Testis (tissue), 3 donors: ENCODE measurements around the gene KRT12. TPM values are rescaled to one million over a fixed set of nuclear protein-coding genes. Genes with fewer than 3 reads are reported as not detected.

Experiments used
- DNase-seq: peaks from one replicate; pipeline ENCODE4 v3.0.0-alpha.2; 2019
- H3K27ac ChIP-seq, 2 donors: fragments of 200-600 bp; sonication (generic); one replicate each; pipeline ENCODE4 v1.5.1; 2019
- H3K27me3 ChIP-seq: fragments of 200-600 bp; sonication (generic); one replicate; pipeline ENCODE4 v1.5.1; 2019
- H3K36me3 ChIP-seq: fragments of 200-600 bp; sonication (generic); one replicate; pipeline ENCODE4 v1.5.1; 2017; ENCODE audit warnings: low read depth; ENCODE audit errors: missing control alignments
- H3K4me1 ChIP-seq: fragments of 200-600 bp; sonication (generic); one replicate; pipeline ENCODE4 v1.5.1; 2019
- H3K4me3 ChIP-seq, 2 donors: fragments of 200-600 bp; sonication (generic); one replicate each; pipeline ENCODE4 v1.5.1; 2017 to 2019
- H3K9me3 ChIP-seq: fragments of 200-600 bp; sonication (generic); one replicate; pipeline ENCODE4 v1.5.1; 2017
- CTCF ChIP-seq, 3 experiments: fragments of 450-650 bp in 2 of 3; fragments of 200-600 bp in 1 of 3; sonication (generic) in 1 of 3; IDR thresholded peaks; one replicate each; pipeline ENCODE4 v1.5.1; 2016 to 2019; ENCODE audit warnings: antibody characterized with exemption in 3 of 3, mild to moderate bottlenecking in 2 of 3, moderate library complexity in 1 of 3
- POLR2A ChIP-seq: fragments of 450-650 bp; IDR thresholded peaks from one replicate; pipeline ENCODE4 v1.6.1; 2017; ENCODE audit warnings: antibody characterized with exemption, mild to moderate bottlenecking, moderate library complexity
- WGBS, 2 donors: methylation state at CpG; one replicate each; pipeline ENCODE4 v1.1.5; 2018; 5-methylcytosine and 5-hydroxymethylcytosine counted together
- intact Hi-C: fragments of 100-400 bp; cut with DNase I; formaldehyde crosslinking; loops from one replicate; pipeline ENCODE4 v1.15.1; 2023; ENCODE audit warnings: low total_unique reads
- polyA plus RNA-seq: library from polyadenylated mRNA; stranded (reverse); fragments of 350-450 nt; fragmentation: Illumina TruSeq; extraction: RNeasy Lipid Tissue Mini Kit (QIAGEN cat#74804); gene quantifications from one replicate; pipeline ENCODE4 v1.2.3, GENCODE V29; 2014; ENCODE audit warnings: low read depth, low replicate concordance; ENCODE audit not compliant: insufficient read depth
- total RNA-seq, 2 donors: library from RNA; depleted of rRNA; stranded (reverse); fragments of >200 nt; gene quantifications; one replicate each; pipeline ENCODE4 v1.2.3, GENCODE V29; 2016

KRT12 gene
- total and polyA plus RNA-seq, 3 donors from 2014 or later = 0.26 to 0.68 (median 0.63) TPM

- no peaks in the 10 kb centered on the region for H3K27me3 ChIP-seq
- TF ChIP-seq CTCF (IDR thresholded peaks at IDR 0.05) = no peak
- no peak for TF ChIP-seq POLR2A
- WGBS, 2 donors = 77 to 85% methylated on average over 3 of the region's 3 CpGs
- H3K36me3 ChIP-seq = no peaks in the 10 kb centered on the region
- no peak overlapping the region for H3K27ac ChIP-seq
- intact Hi-C loops = no loop called here
- no peaks in the 10 kb centered on the region for H3K4me1 ChIP-seq
- no peaks in the 10 kb centered on the region for H3K9me3 ChIP-seq
- no peak overlapping the region for H3K4me3 ChIP-seq
- DNase-seq = no peak
Measured at GRCh38 chr17:40886090-40886489, 19.1 kb upstream of the KRT12 start.

GRCh38 chr17:40884708-40885512, 17.9 kb upstream of the KRT12 start, which contains the start of gene KRT20:
Gene KRT20, minus strand, starts transcription at chr17:40885242. Its CDS starts 57 bp downstream, at chr17:40885185.
- Histone ChIP-seq H3K36me3 (no peaks in the 10 kb centered on the region), H3K9me3 (no peaks in the 10 kb centered on the region), H3K4me1 (no peaks in the 10 kb centered on the region), H3K4me3 (no peak within 1 kb of the TSS), H3K27me3 (no peaks in the 10 kb centered on the region), H3K27ac (no peak within 1 kb of the TSS)
- 69 to 80% methylated on average over 23 of the region's 23 CpGs for WGBS, 2 donors
- TF ChIP-seq CTCF (IDR thresholded peaks at IDR 0.05) = no peak
- no peak for TF ChIP-seq POLR2A
- no peak for DNase-seq
- intact Hi-C loops = no loop called here

- 88 to 97% methylated on average over 7 of the region's 7 CpGs for WGBS, 2 donors
- H3K27me3 ChIP-seq = no peaks in the 10 kb centered on the region
Measured at GRCh38 chr17:40883626-40884334, 16.8 kb upstream of the KRT12 start.

GRCh38 chr17:40883031-40883430, 16.0 kb upstream of the KRT12 start:
- 88 to 90% methylated on average over 1 of the region's 1 CpG for WGBS, 2 donors
- H3K27me3 ChIP-seq = no peaks in the 10 kb centered on the region
- no peak overlapping the region for H3K4me3 ChIP-seq
- no peaks in the 10 kb centered on the region for H3K4me1 ChIP-seq
- TF ChIP-seq CTCF (IDR thresholded peaks at IDR 0.05) (no peak), POLR2A (no peak)
- H3K9me3 ChIP-seq = no peaks in the 10 kb centered on the region
- no peak for DNase-seq
- no peak overlapping the region for H3K27ac ChIP-seq
- intact Hi-C loops = no loop called here
- no peaks in the 10 kb centered on the region for H3K36me3 ChIP-seq

More at GRCh38 chr17:40883626-40884334, 16.8 kb upstream of the KRT12 start:
- no peak overlapping the region for H3K27ac ChIP-seq
- no peak for TF ChIP-seq POLR2A
- no peak for TF ChIP-seq CTCF (IDR thresholded peaks at IDR 0.05)
- no peaks in the 10 kb centered on the region for H3K36me3 ChIP-seq
- DNase-seq = no peak
- H3K9me3 ChIP-seq = no peaks in the 10 kb centered on the region
- no peaks in the 10 kb centered on the region for H3K4me1 ChIP-seq
- H3K4me3 ChIP-seq = no peak overlapping the region
- intact Hi-C loops = no loop called here
